Rectal smooth muscle tissue (tissue), 1 donor: ENCODE results near the gene ABCB4.
"Not testable (repeated sequence)": the region's sequence is repeated elsewhere in the genome, so short reads cannot be mapped to it uniquely, and the experiment has no call there.

Experiments used
- H3K27ac ChIP-seq: one replicate; pipeline ENCODE4 v1.7.0; 2013; ENCODE audit warnings: low read depth, low read length, inconsistent platforms
- H3K27me3 ChIP-seq: one replicate; pipeline ENCODE4 v1.7.0; 2013; ENCODE audit warnings: low read length; ENCODE audit not compliant: control insufficient read depth, insufficient read depth
- H3K36me3 ChIP-seq: one replicate; pipeline ENCODE4 v1.7.0; 2013; ENCODE audit warnings: low read length; ENCODE audit not compliant: control insufficient read depth, insufficient read depth
- H3K4me1 ChIP-seq: one replicate; pipeline ENCODE4 v1.7.0; 2013; ENCODE audit warnings: low read length; ENCODE audit not compliant: control insufficient read depth, insufficient read depth
- H3K4me3 ChIP-seq: one replicate; pipeline ENCODE4 v1.7.0; 2013; ENCODE audit warnings: low read length
- H3K9ac ChIP-seq: one replicate; pipeline ENCODE4 v1.7.0; 2013; ENCODE audit warnings: low read length

The ABCB4 gene

DNA sequence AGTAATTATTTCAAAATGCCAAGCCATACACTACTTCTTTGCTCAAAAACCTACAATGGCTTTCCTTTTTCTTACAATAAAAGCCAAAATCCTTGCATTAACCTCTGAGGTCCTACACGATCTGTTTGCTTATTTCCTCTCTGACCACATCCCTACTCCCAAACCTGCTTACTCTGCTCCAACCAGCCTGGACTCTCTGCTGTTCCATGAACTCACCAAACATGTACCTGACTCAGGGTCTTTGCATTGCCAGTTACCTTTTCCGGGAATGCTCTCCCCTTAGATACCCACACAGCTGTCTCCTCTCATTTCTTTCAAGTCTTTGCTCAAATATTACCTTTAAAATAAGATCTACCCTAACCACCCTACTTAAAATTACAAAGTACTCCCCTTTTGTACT, 2.3 kb downstream of the ABCB4 start:
- no peak overlapping the region for H3K9ac ChIP-seq
- H3K36me3 ChIP-seq, result no peaks in the 10 kb centered on the region
- H3K4me3 ChIP-seq, result no peak overlapping the region
- H3K27ac ChIP-seq, result no peak overlapping the region
- no peaks in the 10 kb centered on the region for H3K4me1 ChIP-seq
- H3K27me3 ChIP-seq, result no peaks in the 10 kb centered on the region

DNA sequence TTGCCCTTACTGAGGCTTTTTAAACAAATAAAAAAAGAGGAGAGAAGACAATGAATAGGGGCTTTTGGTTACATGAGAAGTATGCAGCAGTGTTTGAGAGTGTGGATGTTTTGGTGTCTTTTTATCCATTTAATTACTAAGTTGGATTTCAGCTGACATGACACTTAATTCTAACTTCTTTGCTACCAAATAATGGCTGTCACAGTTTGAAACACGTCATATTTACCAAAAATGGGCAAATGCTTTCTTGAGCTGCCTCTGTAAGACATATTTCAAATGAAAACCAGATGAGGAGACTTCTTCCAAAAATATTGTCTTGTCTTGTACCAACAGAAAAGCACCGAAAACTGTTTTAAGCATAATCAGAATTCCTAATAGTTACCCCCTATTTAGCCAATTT, 4.0 kb downstream of the ABCB4 start:
- Histone ChIP-seq H3K9ac (no peak overlapping the region), H3K4me1 (no peaks in the 10 kb centered on the region), H3K4me3 (no peak overlapping the region), H3K27ac (no peak overlapping the region), H3K27me3 (no peaks in the 10 kb centered on the region), H3K36me3 (no peaks in the 10 kb centered on the region)

DNA sequence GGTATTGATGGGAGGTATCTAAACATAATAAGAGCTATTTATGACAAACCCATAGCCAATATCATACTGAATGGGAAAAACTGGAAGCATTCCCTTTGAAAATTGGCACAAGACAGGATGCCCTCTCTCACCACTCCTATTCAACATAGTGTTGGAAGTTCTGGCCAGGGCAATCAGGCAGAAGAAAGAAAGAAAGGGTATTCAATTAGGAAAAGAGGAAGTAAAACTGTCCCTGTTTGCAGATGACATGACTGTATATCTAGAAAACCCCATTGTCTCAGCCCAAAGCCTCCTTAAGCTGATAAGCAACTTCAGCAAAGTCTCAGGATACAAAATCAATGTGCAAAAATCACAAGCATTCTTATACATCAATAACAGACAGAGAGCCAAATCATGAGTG, 6.3 kb downstream of the ABCB4 start:
- not testable (repeated sequence) for H3K27ac ChIP-seq, H3K27me3 ChIP-seq, H3K4me1 ChIP-seq, H3K9ac ChIP-seq, H3K36me3 ChIP-seq, H3K4me3 ChIP-seq

DNA sequence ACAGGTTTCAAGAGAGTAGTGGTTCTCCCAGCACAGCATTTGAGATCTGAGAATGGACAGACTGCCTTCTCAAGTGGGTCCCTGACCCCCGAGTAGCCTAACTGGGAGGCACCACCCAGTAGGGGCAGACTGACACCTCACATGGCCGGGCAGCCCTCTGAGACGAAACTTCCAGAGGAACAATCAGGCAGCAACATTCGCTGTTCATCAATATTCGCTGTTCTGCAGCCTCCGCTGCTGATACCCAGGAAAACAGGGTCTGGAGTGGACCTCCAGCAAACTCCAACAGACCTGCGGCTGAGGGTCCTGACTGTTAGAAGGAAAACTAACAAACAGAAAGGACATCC, 10.0 kb downstream of the ABCB4 start:
- H3K36me3 ChIP-seq, H3K4me3 ChIP-seq, H3K27me3 ChIP-seq, H3K4me1 ChIP-seq, H3K27ac ChIP-seq, H3K9ac ChIP-seq: not testable (repeated sequence)

DNA sequence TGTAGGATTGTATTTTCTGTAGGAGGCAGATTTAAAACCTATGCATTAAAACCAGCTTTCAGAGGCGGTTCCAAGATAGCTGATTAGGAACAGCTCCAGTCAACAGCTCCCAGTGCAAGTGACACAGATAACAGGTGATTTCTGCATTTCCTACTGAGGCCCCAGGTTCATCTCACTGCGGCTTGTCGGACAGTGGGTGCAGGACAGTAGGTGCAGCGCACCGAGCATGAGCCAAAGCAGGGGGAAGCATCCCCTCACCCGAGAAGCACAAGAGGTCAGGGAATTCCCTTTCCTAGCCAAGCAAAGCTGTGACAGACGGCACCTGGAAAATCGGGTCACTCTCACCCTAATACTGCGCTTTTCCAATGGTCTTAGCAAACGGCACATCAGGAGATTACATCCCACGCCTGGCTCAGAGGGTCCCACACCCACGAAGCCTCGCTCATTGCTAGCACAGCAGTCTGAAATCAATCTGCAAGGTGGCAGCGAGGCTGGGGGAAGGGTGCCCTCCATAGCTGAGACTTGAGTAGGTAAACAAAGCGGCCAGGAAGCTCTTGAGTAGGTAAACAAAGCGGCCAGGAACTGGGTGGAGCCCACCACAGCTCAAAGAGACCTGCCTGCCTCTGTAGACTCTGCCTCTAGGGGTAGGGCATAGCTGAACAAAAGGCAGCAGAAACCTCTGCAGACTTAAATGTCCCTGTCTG, 10.5 kb downstream of the ABCB4 start:
- H3K9ac ChIP-seq, H3K4me3 ChIP-seq, H3K36me3 ChIP-seq, H3K27me3 ChIP-seq, H3K4me1 ChIP-seq, H3K27ac ChIP-seq: not testable (repeated sequence)

DNA sequence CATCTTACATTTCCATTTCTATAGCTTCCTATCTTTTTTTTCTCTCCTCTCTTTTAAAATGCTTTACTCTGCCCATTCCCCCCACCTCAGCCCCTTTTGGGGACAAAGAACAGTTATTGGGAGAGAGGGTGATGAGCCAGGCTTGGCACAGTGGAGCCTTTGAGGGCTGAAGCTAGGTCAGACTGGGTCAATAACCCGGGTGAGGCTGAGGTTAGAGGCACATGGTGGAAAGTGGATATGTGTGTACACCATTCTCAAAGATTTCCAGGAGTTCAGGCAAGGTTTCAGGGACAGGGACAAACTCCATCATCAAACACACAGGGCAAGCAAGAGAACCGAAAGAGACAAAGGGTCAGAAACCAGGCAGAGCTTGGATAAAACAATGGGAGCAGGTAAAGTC, 11.5 kb downstream of the ABCB4 start:
- H3K4me3 ChIP-seq, result no peak overlapping the region
- H3K4me1 ChIP-seq, result no peaks in the 10 kb centered on the region
- H3K36me3 ChIP-seq, result no peaks in the 10 kb centered on the region
- no peak overlapping the region for H3K9ac ChIP-seq
- H3K27ac ChIP-seq, result no peak overlapping the region
- H3K27me3 ChIP-seq, result no peaks in the 10 kb centered on the region

DNA sequence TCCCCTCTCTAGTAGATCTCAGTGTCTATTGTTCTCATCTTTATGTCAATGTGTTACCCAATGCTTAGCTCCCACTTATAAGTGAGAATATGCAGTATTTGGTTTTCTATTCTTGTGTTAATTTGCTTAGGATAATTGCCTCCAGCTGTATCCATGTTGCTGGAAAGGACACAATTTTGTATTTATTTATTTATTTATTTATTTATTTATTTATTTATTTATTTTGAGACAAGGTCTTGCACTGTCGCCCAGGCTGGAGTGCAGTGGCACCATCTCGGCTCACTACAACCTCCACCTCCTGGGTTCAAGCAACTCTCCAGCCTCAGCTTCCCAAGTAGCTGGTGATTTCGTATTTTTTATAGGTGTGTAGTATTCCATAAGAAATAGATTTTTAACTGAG, 15.0 kb downstream of the ABCB4 start:
- not testable (repeated sequence) for H3K9ac ChIP-seq, H3K27ac ChIP-seq, H3K4me1 ChIP-seq, H3K27me3 ChIP-seq, H3K36me3 ChIP-seq, H3K4me3 ChIP-seq

DNA sequence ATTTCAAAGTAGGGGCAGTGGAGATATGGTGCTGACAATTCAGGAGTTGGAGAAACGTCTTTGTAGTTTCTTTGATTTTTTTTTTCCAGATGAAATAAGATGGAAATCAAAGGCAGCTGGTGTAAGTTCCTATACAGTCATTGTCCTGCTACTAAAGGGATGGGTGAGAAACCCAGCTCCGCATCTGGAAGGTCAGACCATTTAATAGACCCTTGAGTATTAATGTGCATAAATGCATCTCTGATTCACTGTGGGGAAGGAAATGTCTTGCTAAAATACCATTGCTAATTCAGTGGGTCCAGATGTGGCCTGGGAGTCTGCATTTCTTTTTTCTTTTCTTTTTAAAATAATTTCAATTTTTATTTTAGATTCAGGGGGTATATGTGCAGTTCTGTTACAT, 15.5 kb downstream of the ABCB4 start:
- Histone ChIP-seq H3K36me3 (no peaks in the 10 kb centered on the region), H3K4me3 (no peak overlapping the region), H3K27me3 (no peaks in the 10 kb centered on the region), H3K27ac (no peak overlapping the region), H3K4me1 (no peaks in the 10 kb centered on the region), H3K9ac (no peak overlapping the region)

DNA sequence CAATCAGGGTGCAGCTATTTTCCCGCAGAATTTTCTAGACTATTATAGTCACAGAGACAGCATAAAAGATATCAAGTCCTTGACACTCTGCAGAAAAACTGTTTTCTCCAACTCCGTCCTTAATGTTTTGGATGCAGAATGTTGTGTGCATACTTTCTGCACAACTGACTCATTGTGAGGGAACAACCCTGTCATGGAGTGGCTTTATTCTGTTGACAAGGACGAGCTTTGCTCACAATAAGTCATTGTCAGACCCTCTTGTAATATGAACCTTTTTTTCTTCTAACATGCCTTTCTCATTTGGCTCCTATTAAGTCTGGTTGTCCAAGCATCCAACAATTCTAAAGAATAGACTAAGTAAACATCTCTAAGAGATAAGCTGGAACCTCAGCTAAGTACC, 17.3 kb downstream of the ABCB4 start:
- Histone ChIP-seq H3K4me1 (no peaks in the 10 kb centered on the region), H3K27me3 (no peaks in the 10 kb centered on the region), H3K36me3 (no peaks in the 10 kb centered on the region), H3K9ac (no peak overlapping the region), H3K4me3 (no peak overlapping the region), H3K27ac (no peak overlapping the region)

DNA sequence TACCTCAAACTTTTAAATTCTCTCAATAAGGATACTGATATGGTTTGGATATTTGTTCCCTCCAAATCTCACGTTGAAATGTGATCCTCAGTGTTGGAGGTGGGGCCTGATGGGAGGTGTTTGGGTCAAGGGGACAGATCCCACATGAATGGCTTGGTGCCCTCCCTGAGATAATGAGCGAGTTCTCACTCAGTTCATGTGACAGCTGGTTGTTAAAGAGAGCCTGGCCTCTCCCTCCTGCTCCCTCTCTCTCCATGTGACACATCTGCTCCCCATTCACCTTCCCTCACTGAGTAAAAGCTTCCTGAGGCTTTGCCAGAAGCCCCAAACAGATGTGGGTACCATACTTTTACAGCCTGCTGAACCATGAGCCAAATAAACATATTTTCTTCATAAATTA, 19.2 kb downstream of the ABCB4 start:
- Histone ChIP-seq H3K9ac (no peak overlapping the region), H3K36me3 (no peaks in the 10 kb centered on the region), H3K4me1 (no peaks in the 10 kb centered on the region), H3K27ac (no peak overlapping the region), H3K4me3 (no peak overlapping the region), H3K27me3 (no peaks in the 10 kb centered on the region)

DNA sequence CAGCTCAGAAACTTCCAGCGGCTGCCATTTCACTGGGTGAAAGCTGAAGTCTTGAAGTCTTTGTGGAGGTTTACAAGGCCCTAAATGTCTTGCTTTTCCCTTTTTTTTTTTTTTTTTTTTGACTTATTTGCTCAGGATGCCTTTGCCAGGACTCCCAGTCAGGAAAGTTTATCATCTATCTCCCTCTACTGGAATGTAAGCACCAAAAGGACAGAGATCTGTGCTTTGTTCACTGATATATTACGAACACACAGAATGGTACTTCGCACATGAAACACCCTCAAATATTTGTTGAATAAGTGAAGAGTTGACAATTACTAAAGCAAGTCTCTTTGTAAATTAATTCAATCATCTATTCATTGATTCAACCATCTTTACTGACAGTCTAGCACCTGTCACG, 23.2 kb downstream of the ABCB4 start:
- Histone ChIP-seq H3K36me3 (no peaks in the 10 kb centered on the region), H3K27me3 (no peaks in the 10 kb centered on the region), H3K9ac (no peak overlapping the region), H3K27ac (no peak overlapping the region), H3K4me3 (no peak overlapping the region), H3K4me1 (no peaks in the 10 kb centered on the region)

DNA sequence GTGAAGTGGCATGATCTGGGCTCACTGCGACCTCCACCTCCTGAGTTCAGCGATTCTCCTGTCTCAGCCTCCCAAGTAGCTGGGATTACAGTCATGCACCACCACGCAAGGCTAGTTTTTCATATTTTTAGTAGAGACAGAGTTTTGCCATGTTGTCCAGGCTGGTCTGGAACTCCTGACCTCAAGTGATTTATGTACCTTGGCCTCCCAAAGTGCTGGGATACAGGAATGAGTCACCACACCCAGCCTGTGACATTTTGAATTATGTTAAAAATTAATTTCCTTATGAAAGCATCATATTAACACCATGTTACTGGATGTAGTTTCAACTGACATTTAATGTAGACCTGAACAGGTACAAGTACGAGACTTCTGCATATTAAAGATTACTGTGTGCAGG, 24.3 kb downstream of the ABCB4 start:
- no peak overlapping the region for H3K27ac ChIP-seq
- H3K4me1 ChIP-seq, result no peaks in the 10 kb centered on the region
- H3K9ac ChIP-seq, result no peak overlapping the region
- H3K36me3 ChIP-seq, result no peaks in the 10 kb centered on the region
- H3K4me3 ChIP-seq, result no peak overlapping the region
- no peaks in the 10 kb centered on the region for H3K27me3 ChIP-seq

DNA sequence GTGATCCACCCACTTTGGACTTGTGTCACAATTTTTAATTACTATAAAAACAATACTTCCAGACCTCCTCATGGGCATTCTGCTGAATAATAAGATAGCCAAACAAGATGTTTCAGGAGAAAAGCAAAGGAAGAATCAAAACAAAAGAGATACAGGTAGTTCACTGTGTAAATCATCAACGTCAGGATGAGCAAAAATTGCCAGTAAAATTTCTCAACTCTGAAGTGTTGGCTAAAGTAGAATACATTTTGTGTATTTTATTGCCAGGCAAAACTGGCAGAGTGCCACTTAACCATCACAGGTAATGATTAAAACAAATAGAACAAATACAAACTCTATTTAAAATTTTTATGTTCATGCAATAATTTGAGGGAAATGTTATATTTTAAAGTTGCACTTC, 24.8 kb downstream of the ABCB4 start:
- Histone ChIP-seq H3K36me3 (no peaks in the 10 kb centered on the region), H3K4me3 (no peak overlapping the region), H3K9ac (no peak overlapping the region), H3K27me3 (no peaks in the 10 kb centered on the region), H3K27ac (no peak overlapping the region), H3K4me1 (no peaks in the 10 kb centered on the region)
